HUES6 (cell line): ENCODE data around the gene DEGS1.
"Not testable (repeated sequence)": the region's sequence is repeated elsewhere in the genome, so short reads cannot be mapped to it uniquely, and the experiment has no call there.

ENCODE experiments used
- H3K27ac ChIP-seq: 2 replicates; pipeline ENCODE4 v1.7.0; 2013; ENCODE audit warnings: low read depth, mild to moderate bottlenecking, low read length, inconsistent platforms
- H3K27me3 ChIP-seq: 2 replicates; pipeline ENCODE4 v1.6.1; 2013; ENCODE audit warnings: low read length; ENCODE audit not compliant: control insufficient read depth, insufficient read depth
- H3K36me3 ChIP-seq: 2 replicates; pipeline ENCODE4 v1.6.1; 2013; ENCODE audit warnings: low read length; ENCODE audit not compliant: control insufficient read depth, insufficient read depth
- H3K4me1 ChIP-seq: 2 replicates; pipeline ENCODE4 v1.6.1; 2013; ENCODE audit warnings: low read length; ENCODE audit not compliant: control insufficient read depth, insufficient read depth
- H3K4me3 ChIP-seq: 2 replicates; pipeline ENCODE4 v1.5.1; 2013; ENCODE audit warnings: low read depth, low read length
- H3K9ac ChIP-seq: one replicate; pipeline ENCODE4 v1.6.1; 2013; ENCODE audit warnings: mild to moderate bottlenecking, low read length
- H3K9me3 ChIP-seq: 2 replicates; pipeline ENCODE4 v1.6.1; 2013; ENCODE audit warnings: low read depth, low read length; ENCODE audit not compliant: control insufficient read depth, insufficient read depth

Gene DEGS1

GRCh38 chr1:224196813-224197600 lies 14.0 kb downstream of the DEGS1 start:
- Histone ChIP-seq H3K4me3 (no peak overlapping the region), H3K9ac (no peak overlapping the region), H3K27me3 (no peaks in the 10 kb centered on the region), H3K27ac (no peak overlapping the region), H3K9me3 (no peaks in the 10 kb centered on the region), H3K4me1 (0 out of 2 replicates have a peak, but pooled peaks cover 2% of the 10 kb centered on the region), H3K36me3 (peaks cover 17% of the 10 kb centered on the region)

GRCh38 chr1:224198572-224198971 lies 15.5 kb downstream of the DEGS1 start:
- no peak overlapping the region for H3K27ac ChIP-seq
- no peaks in the 10 kb centered on the region for H3K9me3 ChIP-seq
- no peak overlapping the region for H3K4me3 ChIP-seq
- H3K36me3 ChIP-seq = peaks cover 4% of the 10 kb centered on the region
- no peak overlapping the region for H3K9ac ChIP-seq
- no peaks in the 10 kb centered on the region for H3K27me3 ChIP-seq
- H3K4me1 ChIP-seq = peaks cover 11% of the 10 kb centered on the region

- H3K36me3 ChIP-seq = no peaks in the 10 kb centered on the region
- H3K27me3 ChIP-seq = no peaks in the 10 kb centered on the region
- no peak overlapping the region for H3K27ac ChIP-seq
- peaks cover 16% of the 10 kb centered on the region for H3K4me1 ChIP-seq
- no peak overlapping the region for H3K4me3 ChIP-seq
- H3K9ac ChIP-seq = no peak overlapping the region
- H3K9me3 ChIP-seq = no peaks in the 10 kb centered on the region
These were observed 16.6 kb downstream of the DEGS1 start for GRCh38 chr1:224199679-224200078.

- H3K27ac ChIP-seq = no peak overlapping the region
- H3K4me3 ChIP-seq = no peak overlapping the region
- H3K4me1 ChIP-seq = peaks cover 23% of the 10 kb centered on the region
- H3K36me3 ChIP-seq = no peaks in the 10 kb centered on the region
- no peaks in the 10 kb centered on the region for H3K9me3 ChIP-seq
- no peak overlapping the region for H3K9ac ChIP-seq
- no peaks in the 10 kb centered on the region for H3K27me3 ChIP-seq
These were observed 18.3 kb downstream of the DEGS1 start for GRCh38 chr1:224201383-224201782.

- Histone ChIP-seq H3K27ac (no peak overlapping the region), H3K9ac (no peak overlapping the region), H3K27me3 (no peaks in the 10 kb centered on the region), H3K4me1 (peaks cover 23% of the 10 kb centered on the region), H3K9me3 (no peaks in the 10 kb centered on the region), H3K36me3 (no peaks in the 10 kb centered on the region), H3K4me3 (no peak overlapping the region)
These were observed 18.8 kb downstream of the DEGS1 start for GRCh38 chr1:224201853-224202252.

GRCh38 chr1:224203243-224204016 lies 20.4 kb downstream of the DEGS1 start:
- Histone ChIP-seq H3K9ac (no peak overlapping the region), H3K9me3 (no peaks in the 10 kb centered on the region), H3K4me3 (no peak overlapping the region), H3K4me1 (peaks cover 23% of the 10 kb centered on the region), H3K27ac (peak overlapping the region; percentile 75), H3K27me3 (no peaks in the 10 kb centered on the region), H3K36me3 (no peaks in the 10 kb centered on the region)

- Histone ChIP-seq H3K4me3 (no peak overlapping the region), H3K27me3 (no peaks in the 10 kb centered on the region), H3K9me3 (no peaks in the 10 kb centered on the region), H3K27ac (no peak overlapping the region), H3K9ac (no peak overlapping the region), H3K36me3 (no peaks in the 10 kb centered on the region), H3K4me1 (peaks cover 23% of the 10 kb centered on the region)
These were observed 22.4 kb downstream of the DEGS1 start for GRCh38 chr1:224205438-224205840.

- H3K9ac ChIP-seq, H3K27ac ChIP-seq, H3K4me3 ChIP-seq, H3K27me3 ChIP-seq, H3K9me3 ChIP-seq, H3K36me3 ChIP-seq: not testable (repeated sequence)
- H3K4me1 ChIP-seq = peaks cover 23% of the 10 kb centered on the region
These were observed 23.0 kb downstream of the DEGS1 start for GRCh38 chr1:224205931-224206538.

GRCh38 chr1:224211206-224211962 lies 28.3 kb downstream of the DEGS1 start:
- Histone ChIP-seq H3K4me3 (no peak overlapping the region), H3K27me3 (no peaks in the 10 kb centered on the region), H3K4me1 (peaks cover 20% of the 10 kb centered on the region), H3K36me3 (no peaks in the 10 kb centered on the region), H3K9ac (no peak overlapping the region), H3K27ac (no peak overlapping the region), H3K9me3 (no peaks in the 10 kb centered on the region)

- Histone ChIP-seq H3K9ac (peak overlapping the region; percentile 21), H3K4me3 (no peak overlapping the region), H3K36me3 (no peaks in the 10 kb centered on the region)
These were observed 29.6 kb downstream of the DEGS1 start for GRCh38 chr1:224212618-224213061.

More at GRCh38 chr1:224212618-224213061, 29.6 kb downstream of the DEGS1 start:
- Histone ChIP-seq H3K27me3 (no peaks in the 10 kb centered on the region), H3K9me3 (no peaks in the 10 kb centered on the region), H3K4me1 (peaks cover 20% of the 10 kb centered on the region), H3K27ac (peak overlapping the region; percentile 37; the same call in 1 of the 2 replicates)
